ENCODE data around the gene NOS2.

- TF ChIP-seq CTCF (IDR thresholded peaks at IDR 0.05; ENCODE audit: low read depth, low read length, poor library complexity, severe bottlenecking): no peak
- no peak for TF ChIP-seq EZH2phosphoT487 (IDR thresholded peaks at IDR 0.05; ENCODE audit: borderline replicate concordance, low read length)
These were observed 48.5 kb downstream of the NOS2 start for GRCh38 chr17:27751622-27752490.
